ENCODE results near the gene MYO5C. TPM values are rescaled to one million over a fixed set of nuclear protein-coding genes. Genes with fewer than 3 reads are reported as not detected.

The MYO5C gene
- total and polyA plus RNA-seq, 2 of the 13 experiments (the other 11 are each of a cell fraction or from before 2014, with no cell fraction given), result 15.7 to 23.7 TPM

DNA sequence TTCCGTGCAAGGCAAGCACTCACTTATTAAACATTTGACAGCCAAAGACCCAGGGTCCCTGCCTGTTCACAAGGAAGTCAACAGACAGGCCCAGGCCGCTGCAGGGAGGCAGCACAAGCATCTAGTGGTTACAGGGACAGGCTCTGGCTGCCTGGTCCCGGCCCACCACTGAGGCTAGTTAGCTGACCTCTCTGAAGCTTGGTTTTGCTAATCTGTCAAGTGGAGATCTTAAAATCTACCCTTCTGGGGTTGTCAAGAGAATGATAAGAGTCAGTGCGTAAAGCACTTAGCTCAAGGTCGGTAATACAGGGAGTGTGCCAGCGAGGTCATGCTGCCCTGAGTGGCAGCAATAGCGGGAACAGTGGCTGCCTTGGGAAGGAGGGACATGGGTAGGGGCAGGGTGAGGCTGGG, 110.4 kb downstream of the MYO5C start:
- intact Hi-C loops (cut with micrococcal nuclease; ENCODE audit: unreplicated experiment), result loop anchor here (10.0 kb wide), 1 partner anchor 550 kb away; no protein-coding TSS in a partner anchor
- H2AFZ ChIP-seq (ENCODE audit: low read length), result no peak overlapping the region
- no peak for DNase-seq (ENCODE audit: low spot score)
- peak overlapping the region; percentile 51 for H3K4me2 ChIP-seq (ENCODE audit: low read depth, low read length)
- in situ Hi-C loops (cut with HindIII; ENCODE audit: extremely low pct_ligation_motif_present, low pct_unique_long_range_greater_than_20kb), result no loop called here
- H3K79me2 ChIP-seq (ENCODE audit: insufficient read depth, low read length), result no peaks in the 10 kb centered on the region
- BruUV-seq (replicated peaks), result no TSS peak
- no peaks in the 10 kb centered on the region for H3K9me3 ChIP-seq (ENCODE audit: low read length)
- H3K4me3 ChIP-seq (replicated peaks in 1 of 3; ENCODE audit: insufficient read depth in 1 of 3, low read depth in 2 of 3, low read length in 3 of 3), result no peak overlapping the region
- no peaks in the 10 kb centered on the region for H4K20me1 ChIP-seq (ENCODE audit: insufficient read depth, low read length)
- H3K27me3 ChIP-seq (ENCODE audit: control insufficient read depth in 1 of 2, insufficient read depth in 2 of 2, low read length in 2 of 2), result 0 out of 5 replicates have a peak, but pooled peaks cover 0 to 4% of the 10 kb centered on the region in 2 experiments
- ChIA-PET POLR2A (interaction anchor here (0.7 to 1.4 kb wide), 4 partner anchors 9 to 48 kb away, joined by 3 to 5 read pairs (median 4); no protein-coding TSS in a partner anchor), CTCF (ENCODE audit: low intra/inter-chr PET ratio, low total read pairs) (no interaction called here)
- H3K4me1 ChIP-seq (ENCODE audit: insufficient read depth, low read length), result peaks cover 64% of the 10 kb centered on the region
- TF ChIP-seq ZNF788 (CRISPR knock-in tag; IDR thresholded peaks at IDR 0.05; ENCODE audit: borderline replicate concordance) (no peak), ZNF7 (CRISPR knock-in tag; IDR thresholded peaks at IDR 0.05) (peak; percentile 43; the same call in 1 of the 2 replicates), ZNF121 (CRISPR knock-in tag; IDR thresholded peaks at IDR 0.05) (peak; percentile 78; the same call in 1 of the 2 replicates), NCOA1 (CRISPR knock-in tag; IDR thresholded peaks at IDR 0.05) (0 out of 2 replicates have a peak, but pooled peaks have one; percentile 36), DNMT3B (CRISPR knock-in tag; conservative IDR thresholded peaks at IDR 0.05) (no peak), ZNF501 (CRISPR knock-in tag; IDR thresholded peaks at IDR 0.05) (0 out of 2 replicates have a peak, but pooled peaks have one; percentile 27), MYC (CRISPR knock-in tag; IDR thresholded peaks at IDR 0.05; ENCODE audit: borderline replicate concordance) (0 out of 2 replicates have a peak, but pooled peaks have one; percentile 27), TOPORS (CRISPR knock-in tag; IDR thresholded peaks at IDR 0.05) (0 out of 2 replicates have a peak, but pooled peaks have one; percentile 23)
- TF ChIP-seq, protein P1, sequence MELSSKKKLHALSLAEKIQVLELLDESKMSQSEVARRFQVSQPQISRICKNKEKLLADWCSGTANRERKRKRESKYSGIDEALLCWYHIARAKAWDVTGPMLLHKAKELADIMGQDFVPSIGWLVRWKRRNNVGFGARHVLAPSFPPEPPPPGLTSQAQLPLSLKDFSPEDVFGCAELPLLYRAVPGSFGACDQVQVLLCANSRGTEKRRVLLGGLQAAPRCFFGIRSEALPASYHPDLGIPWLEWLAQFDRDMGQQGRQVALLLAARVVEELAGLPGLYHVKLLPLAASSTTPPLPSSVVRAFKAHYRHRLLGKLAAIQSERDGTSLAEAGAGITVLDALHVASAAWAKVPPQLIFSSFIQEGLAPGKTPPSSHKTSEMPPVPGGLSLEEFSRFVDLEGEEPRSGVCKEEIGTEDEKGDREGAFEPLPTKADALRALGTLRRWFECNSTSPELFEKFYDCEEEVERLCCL (CRISPR knock-in tag; IDR thresholded peaks at IDR 0.05; ENCODE audit: borderline replicate concordance), result no peak
- TF ChIP-seq, protein P2, sequence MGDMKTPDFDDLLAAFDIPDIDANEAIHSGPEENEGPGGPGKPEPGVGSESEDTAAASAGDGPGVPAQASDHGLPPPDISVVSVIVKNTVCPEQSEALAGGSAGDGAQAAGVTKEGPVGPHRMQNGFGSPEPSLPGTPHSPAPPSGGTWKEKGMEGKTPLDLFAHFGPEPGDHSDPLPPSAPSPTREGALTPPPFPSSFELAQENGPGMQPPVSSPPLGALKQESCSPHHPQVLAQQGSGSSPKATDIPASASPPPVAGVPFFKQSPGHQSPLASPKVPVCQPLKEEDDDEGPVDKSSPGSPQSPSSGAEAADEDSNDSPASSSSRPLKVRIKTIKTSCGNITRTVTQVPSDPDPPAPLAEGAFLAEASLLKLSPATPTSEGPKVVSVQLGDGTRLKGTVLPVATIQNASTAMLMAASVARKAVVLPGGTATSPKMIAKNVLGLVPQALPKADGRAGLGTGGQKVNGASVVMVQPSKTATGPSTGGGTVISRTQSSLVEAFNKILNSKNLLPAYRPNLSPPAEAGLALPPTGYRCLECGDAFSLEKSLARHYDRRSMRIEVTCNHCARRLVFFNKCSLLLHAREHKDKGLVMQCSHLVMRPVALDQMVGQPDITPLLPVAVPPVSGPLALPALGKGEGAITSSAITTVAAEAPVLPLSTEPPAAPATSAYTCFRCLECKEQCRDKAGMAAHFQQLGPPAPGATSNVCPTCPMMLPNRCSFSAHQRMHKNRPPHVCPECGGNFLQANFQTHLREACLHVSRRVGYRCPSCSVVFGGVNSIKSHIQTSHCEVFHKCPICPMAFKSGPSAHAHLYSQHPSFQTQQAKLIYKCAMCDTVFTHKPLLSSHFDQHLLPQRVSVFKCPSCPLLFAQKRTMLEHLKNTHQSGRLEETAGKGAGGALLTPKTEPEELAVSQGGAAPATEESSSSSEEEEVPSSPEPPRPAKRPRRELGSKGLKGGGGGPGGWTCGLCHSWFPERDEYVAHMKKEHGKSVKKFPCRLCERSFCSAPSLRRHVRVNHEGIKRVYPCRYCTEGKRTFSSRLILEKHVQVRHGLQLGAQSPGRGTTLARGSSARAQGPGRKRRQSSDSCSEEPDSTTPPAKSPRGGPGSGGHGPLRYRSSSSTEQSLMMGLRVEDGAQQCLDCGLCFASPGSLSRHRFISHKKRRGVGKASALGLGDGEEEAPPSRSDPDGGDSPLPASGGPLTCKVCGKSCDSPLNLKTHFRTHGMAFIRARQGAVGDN (CRISPR knock-in tag; IDR thresholded peaks at IDR 0.05), result peak; percentile 36
- H3K36me3 ChIP-seq (replicated peaks in 1 of 2; ENCODE audit: control insufficient read depth in 1 of 2, insufficient read depth in 2 of 2, low read length in 2 of 2), result no peaks in the 10 kb centered on the region
- WGBS (ENCODE audit: low lambda C conversion rate), result 11% methylated on average over 7 of the region's 7 CpGs
- no peak overlapping the region for H3K9ac ChIP-seq (ENCODE audit: insufficient read depth, low read depth, low read length)
- ATAC-seq, result peak; percentile 63
- no peak for FAIRE-seq
- no peak overlapping the region for H3K27ac ChIP-seq (ENCODE audit: extremely low read length, insufficient read depth, low read length)
